AG09309 (cell line): ENCODE measurements around the gene MAPT.

Experiments used
- DNase-seq: peaks from one replicate; pipeline ENCODE4 v3.0.0-alpha.2; 2010; ENCODE audit warnings: low read depth
- H3K4me3 ChIP-seq: 2 replicates; pipeline ENCODE4 v1.5.1; 2011; ENCODE audit warnings: mild to moderate bottlenecking, low read depth, low read length, moderate library complexity; ENCODE audit not compliant: control insufficient read depth
- TF ChIP-seq, protein P1 (sequence below): IDR thresholded peaks from 2 replicates; pipeline ENCODE4 v1.5.1; 2011; ENCODE audit warnings: mild to moderate bottlenecking, low read depth, low read length, inconsistent platforms; ENCODE audit not compliant: insufficient read depth, control insufficient read depth; ENCODE audit errors: missing control alignments

Gene MAPT

DNA sequence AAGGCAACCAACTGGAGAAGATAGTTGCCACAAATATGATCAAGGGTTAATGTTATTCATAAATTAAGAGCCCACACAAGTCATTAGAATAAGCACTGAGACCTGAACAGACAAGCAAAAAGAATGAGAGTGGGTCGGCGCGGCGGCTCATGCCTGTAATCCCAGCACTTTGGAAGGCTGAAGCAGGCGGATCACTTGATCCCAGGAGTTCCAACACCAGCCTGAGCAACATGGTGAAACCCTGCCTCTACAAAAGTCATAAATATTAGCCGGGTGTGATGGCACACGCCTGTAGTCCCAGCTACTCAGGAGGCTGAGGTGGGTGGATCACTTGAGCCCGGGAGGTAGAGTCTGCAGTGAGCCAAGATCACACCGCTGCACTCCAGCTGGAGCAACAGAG lies 64.0 kb downstream of the MAPT start:
- DNase-seq, result no peak
- TF ChIP-seq, protein P1, sequence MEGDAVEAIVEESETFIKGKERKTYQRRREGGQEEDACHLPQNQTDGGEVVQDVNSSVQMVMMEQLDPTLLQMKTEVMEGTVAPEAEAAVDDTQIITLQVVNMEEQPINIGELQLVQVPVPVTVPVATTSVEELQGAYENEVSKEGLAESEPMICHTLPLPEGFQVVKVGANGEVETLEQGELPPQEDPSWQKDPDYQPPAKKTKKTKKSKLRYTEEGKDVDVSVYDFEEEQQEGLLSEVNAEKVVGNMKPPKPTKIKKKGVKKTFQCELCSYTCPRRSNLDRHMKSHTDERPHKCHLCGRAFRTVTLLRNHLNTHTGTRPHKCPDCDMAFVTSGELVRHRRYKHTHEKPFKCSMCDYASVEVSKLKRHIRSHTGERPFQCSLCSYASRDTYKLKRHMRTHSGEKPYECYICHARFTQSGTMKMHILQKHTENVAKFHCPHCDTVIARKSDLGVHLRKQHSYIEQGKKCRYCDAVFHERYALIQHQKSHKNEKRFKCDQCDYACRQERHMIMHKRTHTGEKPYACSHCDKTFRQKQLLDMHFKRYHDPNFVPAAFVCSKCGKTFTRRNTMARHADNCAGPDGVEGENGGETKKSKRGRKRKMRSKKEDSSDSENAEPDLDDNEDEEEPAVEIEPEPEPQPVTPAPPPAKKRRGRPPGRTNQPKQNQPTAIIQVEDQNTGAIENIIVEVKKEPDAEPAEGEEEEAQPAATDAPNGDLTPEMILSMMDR, result no peak
- no peak overlapping the region for H3K4me3 ChIP-seq

DNA sequence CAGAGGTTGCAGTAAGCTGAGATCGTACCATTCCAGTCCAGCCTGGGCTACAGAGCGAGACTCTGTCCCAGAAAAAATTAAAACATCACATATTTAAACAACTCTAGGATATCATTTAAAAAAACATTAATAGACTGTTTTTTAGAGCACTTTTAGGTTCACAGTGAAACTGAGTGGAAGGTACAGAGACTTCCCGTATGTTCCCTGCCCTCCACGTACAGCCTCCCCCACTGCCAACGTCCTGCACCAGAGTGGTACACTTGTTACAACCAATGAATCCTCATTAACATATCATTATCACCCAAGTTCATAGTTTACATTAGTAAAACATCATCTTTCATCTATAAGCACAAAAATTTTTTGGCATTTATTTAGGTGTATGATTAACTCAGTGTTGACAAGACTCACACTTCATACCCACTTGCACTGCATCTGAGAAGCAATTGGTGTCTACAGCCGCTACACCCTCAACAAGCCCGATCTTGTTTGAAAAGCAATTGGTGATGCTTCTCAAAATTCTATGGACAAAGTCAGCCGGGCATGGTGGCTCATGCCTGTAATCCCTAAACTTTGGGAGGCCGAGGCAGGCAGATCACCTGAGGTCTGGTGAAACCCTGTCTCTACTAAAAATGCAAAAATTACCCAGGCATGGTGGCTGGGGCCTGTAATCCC lies 64.8 kb downstream of the MAPT start:
- H3K4me3 ChIP-seq, result no peak overlapping the region
- DNase-seq, result no peak
- TF ChIP-seq, protein P1, result no peak

DNA sequence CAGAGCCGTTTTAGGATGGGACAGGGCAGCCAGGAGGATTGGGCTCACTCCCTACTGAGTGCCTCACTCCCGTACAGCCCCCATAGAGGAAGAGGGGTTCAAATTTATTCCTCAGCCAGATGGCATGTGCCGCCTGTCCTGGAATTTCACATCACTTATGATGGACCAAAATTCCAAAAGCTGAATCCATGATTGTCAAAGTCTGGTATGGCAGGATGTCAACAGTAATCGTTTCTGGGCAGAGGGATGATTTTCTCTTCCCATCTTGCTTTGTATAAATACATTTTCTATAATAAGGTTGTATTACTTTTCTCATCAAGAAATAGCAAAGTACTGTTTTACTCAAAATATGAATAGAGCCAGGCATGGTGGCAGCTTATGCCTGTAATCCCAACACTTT lies 66.0 kb downstream of the MAPT start:
- H3K4me3 ChIP-seq, result no peak overlapping the region
- DNase-seq, result no peak
- TF ChIP-seq, protein P1, result no peak

DNA sequence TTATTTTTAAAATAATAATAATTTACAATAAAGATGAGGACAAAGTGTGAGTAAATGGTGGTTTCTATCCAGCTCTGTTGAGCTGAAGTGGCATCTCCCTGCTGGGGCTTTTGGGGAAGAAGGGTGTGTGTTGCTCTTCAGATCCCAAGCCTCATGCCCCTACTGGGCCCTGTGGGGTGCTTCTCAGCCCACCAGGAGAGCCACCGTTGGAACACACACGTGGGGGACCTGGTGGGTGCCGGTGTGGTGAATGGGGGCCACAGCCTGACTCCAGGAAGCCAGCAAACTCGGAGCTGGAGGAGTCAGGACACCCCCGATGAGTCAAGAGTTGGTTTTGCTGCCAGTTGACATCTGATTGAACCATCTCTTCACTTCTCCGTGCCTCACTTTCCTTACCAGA lies 66.9 kb downstream of the MAPT start:
- H3K4me3 ChIP-seq, result no peak overlapping the region
- TF ChIP-seq, protein P1, result no peak
- no peak for DNase-seq

DNA sequence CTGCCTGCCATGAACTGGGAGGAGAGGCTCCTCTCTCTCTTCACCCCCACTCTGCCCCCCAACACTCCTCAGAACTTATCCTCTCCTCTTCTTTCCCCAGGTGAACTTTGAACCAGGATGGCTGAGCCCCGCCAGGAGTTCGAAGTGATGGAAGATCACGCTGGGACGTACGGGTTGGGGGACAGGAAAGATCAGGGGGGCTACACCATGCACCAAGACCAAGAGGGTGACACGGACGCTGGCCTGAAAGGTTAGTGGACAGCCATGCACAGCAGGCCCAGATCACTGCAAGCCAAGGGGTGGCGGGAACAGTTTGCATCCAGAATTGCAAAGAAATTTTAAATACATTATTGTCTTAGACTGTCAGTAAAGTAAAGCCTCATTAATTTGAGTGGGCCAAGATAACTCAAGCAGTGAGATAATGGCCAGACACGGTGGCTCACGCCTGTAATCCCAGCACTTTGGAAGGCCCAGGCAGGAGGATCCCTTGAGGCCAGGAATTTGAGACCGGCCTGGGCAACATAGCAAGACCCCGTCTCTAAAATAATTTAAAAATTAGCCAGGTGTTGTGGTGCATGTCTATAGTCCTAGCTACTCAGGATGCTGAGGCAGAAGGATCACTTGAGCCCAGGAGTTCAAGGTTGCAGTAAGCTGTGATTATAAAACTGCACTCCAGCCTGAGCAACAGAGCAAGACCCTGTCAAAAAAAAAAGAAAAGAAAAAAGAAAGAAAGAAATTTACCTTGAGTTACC lies 68.0 kb downstream of the MAPT start:
- TF ChIP-seq, protein P1, result no peak
- H3K4me3 ChIP-seq, result no peak overlapping the region
- DNase-seq, result no peak

DNA sequence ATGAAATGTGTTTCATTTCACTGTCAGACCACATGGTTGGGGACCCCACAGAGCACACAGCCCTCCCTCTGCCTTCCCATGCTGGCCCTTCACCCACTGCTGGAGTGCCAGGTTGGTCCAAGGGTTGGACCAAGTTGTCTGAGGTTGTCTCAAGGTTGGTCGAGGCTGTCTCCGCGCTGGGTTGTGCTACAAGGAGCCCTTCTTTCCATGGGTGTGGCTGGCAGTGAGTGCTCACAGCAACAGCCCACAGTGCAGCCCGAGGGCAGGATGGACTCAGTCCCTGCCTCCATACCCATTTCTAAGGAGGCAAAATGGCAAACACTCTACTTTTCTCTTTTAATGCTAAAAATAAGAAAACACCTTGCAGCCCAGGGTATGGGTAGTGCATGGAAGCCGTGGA lies 68.9 kb downstream of the MAPT start:
- TF ChIP-seq, protein P1, result no peak
- no peak for DNase-seq

More for the DNA sequence above, 68.9 kb downstream of the MAPT start:
- no peak overlapping the region for H3K4me3 ChIP-seq
